ENCODE results near the gene AK5.

GRCh38 chr1:77245830-77246229 lies 36.0 kb upstream of the AK5 start:
- TF ChIP-seq CTCF (IDR thresholded peaks at IDR 0.05) (no peak), POLR2A (IDR thresholded peaks at IDR 0.05; ENCODE audit: low read length) (no peak), CBX2 (IDR thresholded peaks at IDR 0.05; ENCODE audit: borderline replicate concordance, low read depth) (no peak), ZFP36 (IDR thresholded peaks at IDR 0.05; ENCODE audit: borderline replicate concordance, partially characterized antibody) (no peak), EHMT2 (IDR thresholded peaks at IDR 0.05; ENCODE audit: low read depth) (no peak), CEBPB (IDR thresholded peaks at IDR 0.05) (no peak), NR3C1 (IDR thresholded peaks at IDR 0.05) (no peak), SMC3 (IDR thresholded peaks at IDR 0.05) (no peak), RAD21 (conservative IDR thresholded peaks at IDR 0.05 in 1 of 2, IDR thresholded peaks at IDR 0.05 in 1 of 2) (no peak)

Measured in A549 (cell line).